ENCODE measurements around the gene RAD51AP2.

DNA sequence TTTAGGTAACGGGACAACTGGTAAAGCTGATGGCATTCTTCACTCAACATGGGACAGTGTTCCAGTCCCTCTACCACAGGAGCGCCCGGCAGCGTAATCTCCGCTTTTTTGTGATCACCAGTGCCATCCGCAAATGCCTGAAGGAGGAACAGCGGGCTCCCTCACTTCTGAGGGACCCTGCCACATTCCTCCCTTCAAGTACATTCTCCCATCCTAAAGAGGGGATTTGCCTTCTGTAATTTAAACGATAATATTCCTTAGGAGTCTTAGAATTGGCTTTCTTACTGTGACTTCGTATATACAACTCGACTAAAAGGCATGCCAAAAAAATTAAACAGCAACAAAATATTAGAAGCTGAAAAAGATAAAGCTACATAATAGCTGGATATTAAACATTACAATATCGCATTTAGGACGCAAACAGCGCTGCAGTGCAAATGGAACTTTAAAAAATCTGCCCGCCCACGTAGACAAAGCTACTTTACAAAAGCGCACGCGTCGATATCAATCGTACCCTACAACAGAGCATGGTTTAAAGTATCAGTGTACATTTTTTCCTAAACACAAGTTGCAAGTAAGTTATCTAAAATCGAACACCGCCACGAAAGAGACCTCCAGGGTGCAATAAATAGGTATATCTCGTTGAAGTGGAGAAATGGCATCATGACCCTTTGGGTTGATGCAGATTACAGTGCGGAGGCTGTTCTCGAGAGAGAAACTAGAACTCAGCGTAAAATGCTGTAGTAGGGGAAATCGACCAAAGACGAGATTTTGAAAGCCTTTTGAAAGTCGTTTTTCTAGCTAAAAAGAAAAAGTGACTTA, 20.0 kb upstream of the RAD51AP2 start:
- TF ChIP-seq, protein P1, sequence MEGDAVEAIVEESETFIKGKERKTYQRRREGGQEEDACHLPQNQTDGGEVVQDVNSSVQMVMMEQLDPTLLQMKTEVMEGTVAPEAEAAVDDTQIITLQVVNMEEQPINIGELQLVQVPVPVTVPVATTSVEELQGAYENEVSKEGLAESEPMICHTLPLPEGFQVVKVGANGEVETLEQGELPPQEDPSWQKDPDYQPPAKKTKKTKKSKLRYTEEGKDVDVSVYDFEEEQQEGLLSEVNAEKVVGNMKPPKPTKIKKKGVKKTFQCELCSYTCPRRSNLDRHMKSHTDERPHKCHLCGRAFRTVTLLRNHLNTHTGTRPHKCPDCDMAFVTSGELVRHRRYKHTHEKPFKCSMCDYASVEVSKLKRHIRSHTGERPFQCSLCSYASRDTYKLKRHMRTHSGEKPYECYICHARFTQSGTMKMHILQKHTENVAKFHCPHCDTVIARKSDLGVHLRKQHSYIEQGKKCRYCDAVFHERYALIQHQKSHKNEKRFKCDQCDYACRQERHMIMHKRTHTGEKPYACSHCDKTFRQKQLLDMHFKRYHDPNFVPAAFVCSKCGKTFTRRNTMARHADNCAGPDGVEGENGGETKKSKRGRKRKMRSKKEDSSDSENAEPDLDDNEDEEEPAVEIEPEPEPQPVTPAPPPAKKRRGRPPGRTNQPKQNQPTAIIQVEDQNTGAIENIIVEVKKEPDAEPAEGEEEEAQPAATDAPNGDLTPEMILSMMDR (IDR thresholded peaks at IDR 0.05): no peak
- TF ChIP-seq POLR2A (IDR thresholded peaks at IDR 0.05): no peak

Data from gastroesophageal sphincter (tissue), 3 donors.